Parathyroid adenoma (tissue), 2 donors: ENCODE data around the gene DBNDD1.
"Not testable (repeated sequence)": the region's sequence is repeated elsewhere in the genome, so short reads cannot be mapped to it uniquely, and the experiment has no call there.

Experiments
- H2AFZ ChIP-seq: fragments of 300-600 bp; sonication (generic); one replicate; pipeline ENCODE4 v1.7.0; 2017; ENCODE audit warnings: antibody characterized with exemption, mild to moderate bottlenecking
- H3K27ac ChIP-seq: fragments of 300-600 bp; sonication (generic); one replicate; pipeline ENCODE4 v1.7.0; 2017
- H3K27me3 ChIP-seq: fragments of 300-600 bp; sonication (generic); one replicate; pipeline ENCODE4 v1.7.0; 2017; ENCODE audit warnings: low read length; ENCODE audit not compliant: control insufficient read depth, insufficient read depth
- H3K36me3 ChIP-seq: fragments of 300-600 bp; sonication (generic); one replicate; pipeline ENCODE4 v1.7.0; 2017; ENCODE audit warnings: low read length; ENCODE audit not compliant: control insufficient read depth, insufficient read depth
- H3K4me1 ChIP-seq: fragments of 300-600 bp; sonication (generic); one replicate; pipeline ENCODE4 v1.7.0; 2017; ENCODE audit warnings: control low read depth
- H3K4me2 ChIP-seq: fragments of 300-600 bp; sonication (generic); one replicate; pipeline ENCODE4 v1.7.0; 2017; ENCODE audit warnings: low read length
- H3K4me3 ChIP-seq: fragments of 300-600 bp; sonication (generic); one replicate; pipeline ENCODE4 v1.7.0; 2017; ENCODE audit warnings: low read depth, low read length
- H3K79me2 ChIP-seq: fragments of 300-600 bp; sonication (generic); one replicate; pipeline ENCODE4 v1.7.0; 2017; ENCODE audit warnings: control low read depth
- H3K9ac ChIP-seq: fragments of 300-600 bp; sonication (generic); one replicate; pipeline ENCODE4 v1.7.0; 2017; ENCODE audit warnings: mild to moderate bottlenecking
- H3K9me3 ChIP-seq: fragments of 300-600 bp; sonication (generic); one replicate; pipeline ENCODE4 v1.7.0; 2017; ENCODE audit warnings: low read length; ENCODE audit not compliant: control insufficient read depth
- TF ChIP-seq, protein P1 (sequence below): fragments of 300-600 bp; sonication (generic); IDR thresholded peaks from one replicate; pipeline ENCODE4 v1.7.0; 2017; ENCODE audit warnings: antibody characterized with exemption, mild to moderate bottlenecking
- donor health status: primary hyperparathyroidism.

The DBNDD1 gene

DNA sequence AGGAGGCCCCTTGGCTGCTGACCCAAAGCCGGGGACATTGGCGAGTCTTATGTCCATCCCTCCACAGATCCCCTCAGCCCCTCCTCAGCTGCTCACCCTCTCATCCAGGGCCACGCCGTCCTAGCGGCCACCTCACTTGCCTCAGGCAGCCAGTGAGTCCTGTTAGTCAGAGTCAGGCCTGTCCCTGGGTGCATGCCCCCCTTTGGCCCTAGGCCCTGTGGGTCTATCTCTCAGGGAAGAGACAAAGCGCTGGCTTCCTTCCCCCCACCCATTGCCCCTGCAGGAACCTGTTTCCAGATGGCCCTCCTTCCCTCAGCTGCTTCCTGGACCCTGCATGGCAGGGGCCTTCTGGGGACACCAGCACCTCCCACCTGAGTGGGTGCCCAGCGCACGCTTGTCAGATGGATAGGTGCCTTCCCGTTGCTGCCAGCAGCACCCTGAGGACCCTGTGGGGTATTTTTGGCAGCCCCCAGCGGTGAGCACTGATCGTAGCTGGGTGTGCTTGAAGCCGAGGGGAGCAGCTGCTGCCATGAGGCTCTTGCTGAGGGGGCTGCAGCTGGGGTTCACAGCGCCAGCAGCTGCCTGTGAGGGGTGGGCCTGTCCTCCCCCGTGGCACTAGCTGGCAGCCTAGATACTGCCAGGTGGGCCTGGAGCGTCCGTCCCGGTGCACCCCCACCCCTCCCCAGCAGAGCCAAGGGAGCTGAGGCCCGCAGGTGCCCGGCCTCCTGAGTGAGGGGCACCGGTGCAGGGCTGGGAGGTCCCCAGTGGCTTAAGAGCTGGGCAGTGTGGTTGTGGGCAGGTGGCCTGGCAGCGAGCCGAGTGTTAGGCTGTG is 8.4 kb downstream of the DBNDD1 start:
- TF ChIP-seq, protein P1, sequence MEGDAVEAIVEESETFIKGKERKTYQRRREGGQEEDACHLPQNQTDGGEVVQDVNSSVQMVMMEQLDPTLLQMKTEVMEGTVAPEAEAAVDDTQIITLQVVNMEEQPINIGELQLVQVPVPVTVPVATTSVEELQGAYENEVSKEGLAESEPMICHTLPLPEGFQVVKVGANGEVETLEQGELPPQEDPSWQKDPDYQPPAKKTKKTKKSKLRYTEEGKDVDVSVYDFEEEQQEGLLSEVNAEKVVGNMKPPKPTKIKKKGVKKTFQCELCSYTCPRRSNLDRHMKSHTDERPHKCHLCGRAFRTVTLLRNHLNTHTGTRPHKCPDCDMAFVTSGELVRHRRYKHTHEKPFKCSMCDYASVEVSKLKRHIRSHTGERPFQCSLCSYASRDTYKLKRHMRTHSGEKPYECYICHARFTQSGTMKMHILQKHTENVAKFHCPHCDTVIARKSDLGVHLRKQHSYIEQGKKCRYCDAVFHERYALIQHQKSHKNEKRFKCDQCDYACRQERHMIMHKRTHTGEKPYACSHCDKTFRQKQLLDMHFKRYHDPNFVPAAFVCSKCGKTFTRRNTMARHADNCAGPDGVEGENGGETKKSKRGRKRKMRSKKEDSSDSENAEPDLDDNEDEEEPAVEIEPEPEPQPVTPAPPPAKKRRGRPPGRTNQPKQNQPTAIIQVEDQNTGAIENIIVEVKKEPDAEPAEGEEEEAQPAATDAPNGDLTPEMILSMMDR, result no peak
- H3K36me3 ChIP-seq, result no peaks in the 10 kb centered on the region

DNA sequence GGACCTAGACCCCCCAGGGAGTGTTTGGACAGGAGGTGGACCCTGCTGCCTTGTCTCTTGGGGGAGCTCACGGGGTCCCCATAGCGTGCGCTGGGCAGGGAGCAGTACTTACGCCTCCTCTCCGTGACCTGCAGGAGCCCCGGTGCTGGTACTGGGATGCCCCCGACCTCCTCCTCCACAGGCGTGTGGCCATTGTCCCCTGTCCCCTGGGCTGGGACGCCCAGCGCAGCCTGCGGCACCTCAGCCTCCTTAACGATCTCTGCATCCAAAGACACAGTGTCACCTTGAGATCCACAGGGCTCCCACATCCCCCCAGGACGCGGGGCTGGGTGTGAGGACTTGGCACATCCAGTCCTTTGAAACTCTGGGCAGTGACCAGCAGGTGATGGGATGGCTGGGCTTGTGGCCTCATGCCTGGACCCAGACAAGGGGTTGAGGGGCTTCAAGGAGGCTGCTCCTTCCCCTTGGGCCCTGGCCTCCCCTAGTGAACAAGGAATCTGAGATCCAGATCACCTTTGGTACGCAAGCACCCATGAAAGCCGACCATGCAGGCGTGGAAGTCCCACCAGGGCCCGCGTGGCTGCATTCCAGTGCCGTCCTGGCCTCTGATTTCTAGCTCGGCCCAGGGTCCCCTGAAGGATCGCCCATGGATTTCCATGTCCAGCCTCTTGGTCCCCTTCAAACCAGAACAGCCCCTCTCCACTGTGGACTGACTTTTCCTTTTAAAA is 9.9 kb downstream of the DBNDD1 start:
- Histone ChIP-seq H3K79me2 (peaks cover 2% of the 10 kb centered on the region), H3K9me3 (no peaks in the 10 kb centered on the region), H3K4me2 (no peak overlapping the region), H3K36me3 (no peaks in the 10 kb centered on the region), H3K4me3 (no peak overlapping the region), H3K27me3 (no peaks in the 10 kb centered on the region), H3K27ac (no peak overlapping the region), H2AFZ (no peak overlapping the region), H3K4me1 (no peaks in the 10 kb centered on the region), H3K9ac (no peak overlapping the region)
- TF ChIP-seq, protein P1, result no peak

More for the DNA sequence above, 8.4 kb downstream of the DBNDD1 start:
- Histone ChIP-seq H3K27ac (no peak overlapping the region), H3K79me2 (no peaks in the 10 kb centered on the region), H3K27me3 (no peaks in the 10 kb centered on the region), H3K4me3 (no peak overlapping the region), H2AFZ (no peak overlapping the region), H3K4me1 (no peaks in the 10 kb centered on the region), H3K9ac (no peak overlapping the region), H3K4me2 (no peak overlapping the region), H3K9me3 (no peaks in the 10 kb centered on the region)

DNA sequence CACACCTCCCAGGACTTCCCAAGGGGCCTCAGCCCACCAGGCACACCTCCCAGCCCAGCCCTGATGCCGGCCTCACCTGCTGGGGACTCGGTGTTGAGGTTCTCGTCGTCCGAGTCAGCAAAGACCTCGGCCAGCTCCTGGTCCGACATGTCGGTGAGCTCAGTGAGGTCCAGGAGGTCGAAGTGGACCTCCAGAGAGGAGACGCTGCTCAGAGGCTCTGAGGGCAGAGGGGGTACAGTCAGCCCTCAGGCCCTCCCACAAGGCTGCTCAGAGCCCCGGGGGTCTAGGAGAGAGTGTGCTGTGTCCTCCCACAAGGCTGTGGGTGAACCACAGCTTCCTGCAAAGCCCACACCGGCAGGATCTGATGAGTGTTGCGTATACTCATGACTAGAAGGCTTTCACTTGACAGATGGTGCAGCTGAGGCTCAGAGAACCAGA is 10.5 kb downstream of the DBNDD1 start:
- TF ChIP-seq, protein P1, result no peak
- H3K27me3 ChIP-seq, result no peaks in the 10 kb centered on the region

DNA sequence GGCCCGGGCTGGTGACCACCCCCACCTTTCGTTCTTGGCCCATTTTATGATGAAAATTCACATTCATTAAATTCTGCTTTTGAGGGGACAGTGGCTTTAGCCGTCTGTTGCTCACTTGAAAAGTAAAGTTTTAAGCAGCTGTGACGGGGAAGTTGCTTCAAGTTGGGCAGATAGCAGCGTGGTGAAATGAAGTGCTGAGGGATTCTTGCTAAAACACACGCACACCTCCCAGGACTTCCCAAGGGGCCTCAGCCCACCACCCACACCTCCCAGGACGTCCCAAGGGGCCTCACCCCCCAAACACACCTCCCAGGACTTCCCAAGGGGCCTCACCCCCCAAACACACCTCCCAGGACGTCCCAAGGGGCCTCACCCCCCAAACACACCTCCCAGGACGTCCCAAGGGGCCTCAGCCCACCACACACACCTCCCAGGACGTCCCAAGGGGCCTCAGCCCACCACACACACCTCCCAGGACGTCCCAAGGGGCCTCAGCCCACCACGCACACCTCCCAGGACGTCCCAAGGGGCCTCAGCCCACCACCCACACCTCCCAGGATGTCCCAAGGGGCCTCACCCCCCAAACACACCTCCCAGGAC is 11.5 kb downstream of the DBNDD1 start:
- not testable (repeated sequence) for H3K4me1 ChIP-seq, H3K9me3 ChIP-seq, H3K27me3 ChIP-seq, H2AFZ ChIP-seq, H3K4me3 ChIP-seq, H3K36me3 ChIP-seq, H3K9ac ChIP-seq, H3K4me2 ChIP-seq, H3K79me2 ChIP-seq, H3K27ac ChIP-seq

More for the DNA sequence above, 10.5 kb downstream of the DBNDD1 start:
- no peak overlapping the region for H3K4me2 ChIP-seq
- no peaks in the 10 kb centered on the region for H3K36me3 ChIP-seq
- no peak overlapping the region for H3K4me3 ChIP-seq
- H3K79me2 ChIP-seq, result peaks cover 2% of the 10 kb centered on the region
- H3K27ac ChIP-seq, result no peak overlapping the region
- no peak overlapping the region for H3K9ac ChIP-seq
- H3K9me3 ChIP-seq, result no peaks in the 10 kb centered on the region
- no peaks in the 10 kb centered on the region for H3K4me1 ChIP-seq
- no peak overlapping the region for H2AFZ ChIP-seq

DNA sequence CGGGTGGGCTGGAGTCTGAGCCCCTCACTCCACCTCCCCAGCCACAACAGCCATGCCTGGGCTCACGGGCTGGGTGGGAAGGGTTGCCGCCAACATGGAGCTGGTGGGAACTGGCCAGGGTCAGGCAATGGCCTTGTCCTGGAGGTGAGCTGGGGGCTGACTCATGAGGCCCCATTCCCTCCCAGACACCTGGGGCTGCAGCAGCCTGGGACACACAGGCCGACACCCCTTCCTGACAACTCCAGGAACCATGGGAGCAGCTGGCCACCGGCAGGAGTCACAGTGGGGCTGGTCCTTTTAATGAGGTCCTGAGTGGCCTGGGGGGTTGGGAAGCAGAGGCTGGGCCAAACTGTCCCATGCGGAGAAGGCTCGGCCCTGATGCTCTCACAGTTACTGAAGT is 12.2 kb downstream of the DBNDD1 start:
- Histone ChIP-seq H2AFZ (no peak overlapping the region), H3K4me2 (no peak overlapping the region), H3K27me3 (no peaks in the 10 kb centered on the region), H3K27ac (no peak overlapping the region), H3K36me3 (no peaks in the 10 kb centered on the region), H3K9me3 (no peaks in the 10 kb centered on the region), H3K79me2 (peaks cover 2% of the 10 kb centered on the region), H3K9ac (no peak overlapping the region), H3K4me1 (no peaks in the 10 kb centered on the region), H3K4me3 (no peak overlapping the region)
- TF ChIP-seq, protein P1, result no peak
